Progenitor cell of endocrine pancreas (in vitro differentiated cells): ENCODE measurements around the gene PRAMEF18. TPM values are rescaled to one million over a fixed set of nuclear protein-coding genes. Genes with fewer than 3 reads are reported as not detected.

Experiments
- total RNA-seq: library from RNA; stranded (reverse); gene quantifications from 2 replicates; pipeline ENCODE4 v1.2.1, GENCODE V29; 2021

PRAMEF18 gene
- total RNA-seq, 1 donor from 2014 or later = not detected

Other genes starting within 250 kb of the PRAMEF18 start
- gene PRAMEF27, start 169.6 kb downstream of the PRAMEF18 start, total RNA-seq = not detected in 2 replicates
- gene HNRNPCL3, start 165.4 kb downstream of the PRAMEF18 start, total RNA-seq = not detected in 2 replicates
- not detected in 2 replicates for gene PRAMEF25, start 155.4 kb downstream of the PRAMEF18 start, total RNA-seq
- not detected in 2 replicates for gene HNRNPCL2, start 109.3 kb downstream of the PRAMEF18 start, total RNA-seq
- gene PRAMEF26, start 70.1 kb downstream of the PRAMEF18 start, total RNA-seq = not detected in 2 replicates
- gene HNRNPCL4, start 60.5 kb downstream of the PRAMEF18 start, total RNA-seq = not detected in 2 replicates
- gene PRAMEF9, start 54.3 kb downstream of the PRAMEF18 start, total RNA-seq = not detected in 2 replicates
- not detected in 2 replicates for gene PRAMEF13, start 24.7 kb downstream of the PRAMEF18 start, total RNA-seq
- gene PRAMEF5, start 28.0 kb upstream of the PRAMEF18 start, total RNA-seq = not detected in 2 replicates
- not detected in 2 replicates for gene PRAMEF8, start 59.0 kb upstream of the PRAMEF18 start, total RNA-seq
- not detected in 2 replicates for gene PRAMEF33, start 77.4 kb upstream of the PRAMEF18 start, total RNA-seq
- not detected in 2 replicates for gene PRAMEF15, start 89.4 kb upstream of the PRAMEF18 start, total RNA-seq
- gene PRAMEF14, start 121.0 kb upstream of the PRAMEF18 start, total RNA-seq = not detected in 2 replicates
- gene PRAMEF19, start 145.8 kb upstream of the PRAMEF18 start, total RNA-seq = not detected in 2 replicates
- not detected in 2 replicates for gene PRAMEF17, start 163.5 kb upstream of the PRAMEF18 start, total RNA-seq
- gene PRAMEF20, start 184.3 kb upstream of the PRAMEF18 start, total RNA-seq = not detected in 2 replicates